ENCODE measurements around the gene NUDT4. TPM values are rescaled to one million over a fixed set of nuclear protein-coding genes. Genes with fewer than 3 reads are reported as not detected.

Gene NUDT4
- total and polyA plus RNA-seq, 2 of the 13 experiments (the other 11 are each of a cell fraction or from before 2014, with no cell fraction given), result 37.3 to 70.1 TPM

DNA sequence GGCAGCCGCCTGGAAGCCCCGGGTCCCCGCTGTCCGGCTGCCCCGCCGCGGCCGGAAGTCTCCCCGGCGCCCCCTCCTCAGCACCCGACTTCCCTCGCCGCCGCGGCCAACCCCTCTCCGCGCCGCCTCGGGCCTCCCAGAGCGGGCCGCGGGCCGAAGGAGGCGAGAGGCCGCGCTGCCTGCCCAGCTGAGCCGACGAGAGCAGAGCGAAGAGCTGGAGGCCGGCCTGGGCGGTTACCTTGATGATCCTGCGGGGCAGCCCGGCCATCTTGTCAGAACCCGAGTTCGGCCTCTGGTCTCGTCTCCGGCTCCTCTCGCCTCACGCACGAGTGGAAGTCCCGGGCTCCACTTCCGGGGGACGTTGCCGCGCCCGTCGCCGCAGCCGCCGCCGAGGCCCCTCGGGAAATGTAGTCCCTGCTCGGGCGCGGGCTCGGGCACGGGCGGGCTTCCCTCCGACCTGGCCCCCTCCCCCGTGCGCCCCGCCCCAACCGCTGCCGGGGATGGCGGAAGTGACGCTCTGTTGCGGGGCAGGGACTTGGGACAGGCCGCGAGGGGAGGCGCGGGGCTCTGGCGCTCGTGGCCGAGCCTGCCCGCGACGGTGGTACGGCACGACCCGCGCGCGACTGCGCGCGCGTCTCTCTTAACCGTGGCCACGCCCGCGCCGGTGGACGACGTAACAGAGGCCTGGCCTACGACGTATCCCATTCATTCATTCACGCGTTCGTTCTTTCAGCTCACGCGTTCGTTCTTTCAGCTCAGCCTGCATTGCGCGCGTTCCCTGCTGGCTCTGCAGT is 64.1 kb downstream of the NUDT4 start, which contains the start of gene UBE2N (continued):
- no peak; the same call in 1 of the 2 replicates for TF ChIP-seq ZNF816 (CRISPR knock-in tag; IDR thresholded peaks at IDR 0.05; ENCODE audit: borderline replicate concordance)
- peak; percentile 99 for TF ChIP-seq GMEB1 (CRISPR knock-in tag; IDR thresholded peaks at IDR 0.05; ENCODE audit: borderline replicate concordance)
- TF ChIP-seq YY1 (IDR thresholded peaks at IDR 0.05; ENCODE audit: insufficient read depth, insufficient replicate concordance, low read depth, low read length), result peak; percentile 91
- TF ChIP-seq SRSF1 (optimal IDR thresholded peaks at IDR 0.05; ENCODE audit: low read depth, low read length), result no peak
- no peak for TF ChIP-seq HNRNPUL1 (IDR thresholded peaks at IDR 0.05; ENCODE audit: low read depth, low read length)
- TF ChIP-seq ZNF256 (CRISPR knock-in tag; conservative IDR thresholded peaks at IDR 0.05), result no peak
- TF ChIP-seq PRDM4 (CRISPR knock-in tag; IDR thresholded peaks at IDR 0.05; ENCODE audit: borderline replicate concordance), result no peak
- TF ChIP-seq PAF1 (CRISPR knock-in tag; IDR thresholded peaks at IDR 0.05), result no peak
- TF ChIP-seq, protein P1, sequence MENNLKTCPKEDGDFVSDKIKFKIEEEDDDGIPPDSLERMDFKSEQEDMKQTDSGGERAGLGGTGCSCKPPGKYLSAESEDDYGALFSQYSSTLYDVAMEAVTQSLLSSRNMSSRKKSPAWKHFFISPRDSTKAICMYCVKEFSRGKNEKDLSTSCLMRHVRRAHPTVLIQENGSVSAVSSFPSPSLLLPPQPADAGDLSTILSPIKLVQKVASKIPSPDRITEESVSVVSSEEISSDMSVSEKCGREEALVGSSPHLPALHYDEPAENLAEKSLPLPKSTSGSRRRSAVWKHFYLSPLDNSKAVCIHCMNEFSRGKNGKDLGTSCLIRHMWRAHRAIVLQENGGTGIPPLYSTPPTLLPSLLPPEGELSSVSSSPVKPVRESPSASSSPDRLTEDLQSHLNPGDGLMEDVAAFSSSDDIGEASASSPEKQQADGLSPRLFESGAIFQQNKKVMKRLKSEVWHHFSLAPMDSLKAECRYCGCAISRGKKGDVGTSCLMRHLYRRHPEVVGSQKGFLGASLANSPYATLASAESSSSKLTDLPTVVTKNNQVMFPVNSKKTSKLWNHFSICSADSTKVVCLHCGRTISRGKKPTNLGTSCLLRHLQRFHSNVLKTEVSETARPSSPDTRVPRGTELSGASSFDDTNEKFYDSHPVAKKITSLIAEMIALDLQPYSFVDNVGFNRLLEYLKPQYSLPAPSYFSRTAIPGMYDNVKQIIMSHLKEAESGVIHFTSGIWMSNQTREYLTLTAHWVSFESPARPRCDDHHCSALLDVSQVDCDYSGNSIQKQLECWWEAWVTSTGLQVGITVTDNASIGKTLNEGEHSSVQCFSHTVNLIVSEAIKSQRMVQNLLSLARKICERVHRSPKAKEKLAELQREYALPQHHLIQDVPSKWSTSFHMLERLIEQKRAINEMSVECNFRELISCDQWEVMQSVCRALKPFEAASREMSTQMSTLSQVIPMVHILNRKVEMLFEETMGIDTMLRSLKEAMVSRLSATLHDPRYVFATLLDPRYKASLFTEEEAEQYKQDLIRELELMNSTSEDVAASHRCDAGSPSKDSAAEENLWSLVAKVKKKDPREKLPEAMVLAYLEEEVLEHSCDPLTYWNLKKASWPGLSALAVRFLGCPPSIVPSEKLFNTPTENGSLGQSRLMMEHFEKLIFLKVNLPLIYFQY (CRISPR knock-in tag; IDR thresholded peaks at IDR 0.05; ENCODE audit: borderline replicate concordance), result peak; percentile 80
- TF ChIP-seq ZNF484 (CRISPR knock-in tag; IDR thresholded peaks at IDR 0.05; ENCODE audit: borderline replicate concordance, low read depth), result no peak
- no peak for TF ChIP-seq NONO (IDR thresholded peaks at IDR 0.05)
- peak; percentile 89 for TF ChIP-seq NONO (CRISPR knock-in tag; conservative IDR thresholded peaks at IDR 0.05)
- no peak; the same call in 1 of the 2 replicates for TF ChIP-seq E2F5 (CRISPR knock-in tag; conservative IDR thresholded peaks at IDR 0.05)
- no peak for TF ChIP-seq ZFP62 (CRISPR knock-in tag; IDR thresholded peaks at IDR 0.05)
- no peak for TF ChIP-seq SRF (IDR thresholded peaks at IDR 0.05; ENCODE audit: low read depth, low read length)
- TF ChIP-seq IRF1 (CRISPR knock-in tag; IDR thresholded peaks at IDR 0.05; ENCODE audit: low read depth), result 0 out of 2 replicates have a peak, but pooled peaks have one; percentile 34
- TF ChIP-seq, protein P2, sequence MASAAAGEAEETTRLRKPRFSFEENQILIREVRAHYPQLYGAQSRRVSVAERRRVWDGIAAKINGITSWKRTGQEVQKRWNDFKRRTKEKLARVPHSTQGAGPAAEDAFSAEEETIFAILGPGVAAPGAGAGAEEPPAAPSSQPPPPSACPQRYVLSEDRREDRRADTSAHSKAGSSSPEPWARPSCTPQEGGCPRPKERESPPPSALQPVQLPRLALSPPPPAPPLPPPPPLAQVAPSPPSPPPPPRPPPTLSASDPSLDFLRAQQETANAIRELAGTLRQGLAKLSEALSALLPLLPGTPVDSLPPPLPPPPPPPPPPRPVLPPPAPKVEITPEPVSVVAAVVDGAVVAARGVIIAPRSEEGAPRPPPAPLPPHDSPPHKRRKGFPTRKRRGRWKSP (CRISPR knock-in tag; IDR thresholded peaks at IDR 0.05), result peak; percentile 62

All from HepG2 (cell line).